Naive thymus-derived CD4-positive, alpha-beta T cell (primary cell): ENCODE data around the gene PCBD2. TPM values are rescaled to one million over a fixed set of nuclear protein-coding genes. Genes with fewer than 3 reads are reported as not detected.
"Not testable (repeated sequence)": the region's sequence is repeated elsewhere in the genome, so short reads cannot be mapped to it uniquely, and the experiment has no call there.

Experiments used
- ATAC-seq: fragments of 150-1000 bp; cut with Tn5 transposase; 2 replicates; pipeline ENCODE4 v1.10.0; 2021; ENCODE audit warnings: mild to moderate bottlenecking, moderate library complexity
- CTCF ChIA-PET: fragments of 350-600 bp; sonication (Branson Sonifier 250); formaldehyde crosslinking; loops from one replicate; lab custom pipeline; 2021; ENCODE audit warnings: antibody characterized with exemption; lab: Charles Lee
- POLR2A ChIA-PET: fragments of 350-600 bp; sonication (Branson Sonifier 250); formaldehyde crosslinking; loops from one replicate; lab custom pipeline; 2021; ENCODE audit warnings: antibody characterized with exemption, inconsistent platforms; lab: Charles Lee
- DNase-seq, 9 donors: peaks; one replicate each; pipeline versions ENCODE4 v3.0.0 to v3.0.0-alpha.2; 2020 to 2022; ENCODE audit warnings: mixed read lengths in 1 of 9
- H3K27ac ChIP-seq: one replicate; pipeline ENCODE4 v1.7.0; 2013; ENCODE audit warnings: mild to moderate bottlenecking, low read depth, low read length, moderate library complexity
- H3K27me3 ChIP-seq, 2 donors: one replicate each; pipeline ENCODE4 v1.7.0; 2013; ENCODE audit warnings: low read length in 2 of 2, mild to moderate bottlenecking in 2 of 2, moderate library complexity in 2 of 2; ENCODE audit not compliant: control insufficient read depth in 2 of 2, insufficient read depth in 2 of 2
- H3K36me3 ChIP-seq, 3 experiments: 1 replicate in 2 of 3; 2 replicates in 1 of 3; pipeline ENCODE4 v1.7.0; 2013; ENCODE audit warnings: low read length in 3 of 3, mild to moderate bottlenecking in 3 of 3, moderate library complexity in 1 of 3; ENCODE audit not compliant: insufficient read depth in 3 of 3, control insufficient read depth in 2 of 3
- H3K4me1 ChIP-seq, 2 donors: one replicate each; pipeline ENCODE4 v1.7.0; 2013; ENCODE audit warnings: low read length in 2 of 2, mild to moderate bottlenecking in 2 of 2, moderate library complexity in 1 of 2; ENCODE audit not compliant: control insufficient read depth in 2 of 2, insufficient read depth in 2 of 2
- H3K4me3 ChIP-seq: 2 replicates; pipeline ENCODE4 v1.7.0; 2013; ENCODE audit warnings: mild to moderate bottlenecking, low read length
- H3K9me3 ChIP-seq, 3 experiments: 1 replicate in 2 of 3; 2 replicates in 1 of 3; pipeline ENCODE4 v1.7.0; 2013; ENCODE audit warnings: low read length in 3 of 3; ENCODE audit not compliant: control insufficient read depth in 2 of 3
- H3K27ac Mint-ChIP-seq, 9 donors: one replicate each; pipeline ENCODE4 v1.8.0; 2020 to 2022; ENCODE audit warnings: mixed read lengths in 9 of 9, mild to moderate bottlenecking in 8 of 9, moderate library complexity in 5 of 9, inconsistent platforms in 2 of 9
- H3K27me3 Mint-ChIP-seq, 5 donors: one replicate each; pipeline ENCODE4 v1.8.0; 2021 to 2022; ENCODE audit warnings: mixed read lengths in 5 of 5, mild to moderate bottlenecking in 1 of 5
- H3K36me3 Mint-ChIP-seq, 5 donors: one replicate each; pipeline ENCODE4 v1.8.0; 2020 to 2022; ENCODE audit warnings: mixed read lengths in 5 of 5, mild to moderate bottlenecking in 3 of 5, inconsistent platforms in 1 of 5
- H3K4me1 Mint-ChIP-seq, 7 donors: one replicate each; pipeline ENCODE4 v1.8.0; 2020 to 2022; ENCODE audit warnings: mixed read lengths in 7 of 7, mild to moderate bottlenecking in 3 of 7, inconsistent platforms in 1 of 7
- H3K4me3 Mint-ChIP-seq, 10 donors: one replicate each; pipeline ENCODE4 v1.8.0; 2020 to 2022; ENCODE audit warnings: mild to moderate bottlenecking in 10 of 10, mixed read lengths in 10 of 10, moderate library complexity in 6 of 10, inconsistent platforms in 2 of 10
- H3K9me3 Mint-ChIP-seq, 11 donors: one replicate each; pipeline ENCODE4 v1.8.0; 2020 to 2022; ENCODE audit warnings: mixed read lengths in 11 of 11, mild to moderate bottlenecking in 4 of 11, inconsistent platforms in 1 of 11, moderate library complexity in 1 of 11
- intact Hi-C, 2 donors: fragments of 100-400 bp; cut with micrococcal nuclease; formaldehyde crosslinking; loops; one replicate each; pipeline ENCODE4 v1.15.1; 2023
- polyA plus RNA-seq, 2 donors: library from polyadenylated mRNA; unstranded; fragments of 300-500 nt; fragmentation: Illumina TruSeq; gene quantifications; one replicate each; pipeline ENCODE4 v1.2.3, GENCODE V29; 2021
- total RNA-seq, 6 experiments: library from RNA in 5 of 6; stranded (reverse) in 5 of 6; gene quantifications; 1 replicate in 5 of 6; 2 replicates in 1 of 6; pipeline ENCODE4 v1.2.3 and lab custom pipeline; 2021 to 2026

Gene PCBD2
- total and polyA plus RNA-seq, 7 experiments from 2014 or later: 10.6 to 15.8 (median 14.3) TPM

- Histone ChIP-seq H3K9me3 (no peaks in the 10 kb centered on the region), H3K4me1 (no peaks in the 10 kb centered on the region), H3K27me3 (no peaks in the 10 kb centered on the region), H3K36me3 (no peaks in the 10 kb centered on the region), H3K27ac (no peak overlapping the region), H3K4me3 (no peak overlapping the region)
- Mint-ChIP-seq H3K27me3 (peaks cover 0 to 30% (median 0%) of the 10 kb centered on the region in 5 donors), H3K27ac (no peak overlapping the region), H3K4me1 (peaks cover 0 to 20% (median 8%) of the 10 kb centered on the region in 7 donors), H3K36me3 (peaks cover 0 to 7% (median 0%) of the 10 kb centered on the region in 5 donors), H3K4me3 (no peak overlapping the region), H3K9me3 (no peaks in the 10 kb centered on the region)
- ATAC-seq (no peak), DNase-seq (peak in 1 of 9 donors; percentile 4)
- intact Hi-C loops: no loop called here
- ChIA-PET CTCF (no interaction called here), POLR2A (no interaction called here)
Measured at GRCh38 chr5:134989266-134989830, 84.4 kb downstream of the PCBD2 start.

- peaks cover 0 to 20% (median 8%) of the 10 kb centered on the region in 7 donors for H3K4me1 Mint-ChIP-seq
- ATAC-seq, CTCF ChIA-PET, H3K9me3 ChIP-seq, H3K27me3 ChIP-seq, H3K36me3 Mint-ChIP-seq, H3K9me3 Mint-ChIP-seq, intact Hi-C loops, POLR2A ChIA-PET, H3K4me3 ChIP-seq, H3K4me1 ChIP-seq, H3K27ac Mint-ChIP-seq, H3K27ac ChIP-seq, DNase-seq, H3K36me3 ChIP-seq, H3K4me3 Mint-ChIP-seq: not testable (repeated sequence)
- H3K27me3 Mint-ChIP-seq: peaks cover 0 to 36% (median 0%) of the 10 kb centered on the region in 5 donors
Measured at GRCh38 chr5:134990183-134990582, 85.3 kb downstream of the PCBD2 start.

GRCh38 chr5:134992148-134992547 lies 87.2 kb downstream of the PCBD2 start:
- ATAC-seq: no peak
- H3K9me3 Mint-ChIP-seq: no peaks in the 10 kb centered on the region
- ChIA-PET POLR2A (no interaction called here), CTCF (no interaction called here)
- H3K27ac Mint-ChIP-seq: no peak overlapping the region
- Histone ChIP-seq H3K36me3 (no peaks in the 10 kb centered on the region), H3K4me1 (no peaks in the 10 kb centered on the region), H3K9me3 (no peaks in the 10 kb centered on the region), H3K27me3 (no peaks in the 10 kb centered on the region), H3K4me3 (no peak overlapping the region), H3K27ac (no peak overlapping the region)
- no peak overlapping the region for H3K4me3 Mint-ChIP-seq
- H3K4me1 Mint-ChIP-seq: peaks cover 0 to 20% (median 8%) of the 10 kb centered on the region in 7 donors
- peaks cover 0 to 5% (median under 1%) of the 10 kb centered on the region in 5 donors for H3K36me3 Mint-ChIP-seq
- intact Hi-C loops: no loop called here
- peaks cover 0 to 31% (median 0%) of the 10 kb centered on the region in 5 donors for H3K27me3 Mint-ChIP-seq
- DNase-seq: no peak

GRCh38 chr5:134993161-134993560 lies 88.2 kb downstream of the PCBD2 start:
- Mint-ChIP-seq H3K4me1 (peaks cover 0 to 19% (median 7%) of the 10 kb centered on the region in 7 donors), H3K4me3 (no peak overlapping the region), H3K27me3 (peaks cover 0 to 28% (median 0%) of the 10 kb centered on the region in 5 donors), H3K36me3 (peaks cover 0 to 10% (median 5%) of the 10 kb centered on the region in 5 donors), H3K9me3 (peaks cover 0 to 2% (median 0%) of the 10 kb centered on the region in 11 donors), H3K27ac (no peak overlapping the region)
- CTCF ChIA-PET: no interaction called here
- H3K27me3 ChIP-seq: no peaks in the 10 kb centered on the region
- no peaks in the 10 kb centered on the region for H3K4me1 ChIP-seq
- DNase-seq (no peak), ATAC-seq (no peak)
- H3K27ac ChIP-seq: no peak overlapping the region
- POLR2A ChIA-PET: no interaction called here
- no peaks in the 10 kb centered on the region for H3K9me3 ChIP-seq
- intact Hi-C loops: no loop called here
- H3K4me3 ChIP-seq: no peak overlapping the region
- H3K36me3 ChIP-seq: no peaks in the 10 kb centered on the region

- peaks cover 0 to 26% (median 0%) of the 10 kb centered on the region in 5 donors for H3K27me3 Mint-ChIP-seq
- H3K36me3 Mint-ChIP-seq: peaks cover 0 to 10% (median 4%) of the 10 kb centered on the region in 5 donors
- Histone ChIP-seq H3K27ac (no peak overlapping the region), H3K4me1 (no peaks in the 10 kb centered on the region), H3K9me3 (no peaks in the 10 kb centered on the region), H3K36me3 (no peaks in the 10 kb centered on the region), H3K4me3 (no peak overlapping the region), H3K27me3 (no peaks in the 10 kb centered on the region)
- ATAC-seq: no peak
- DNase-seq: no peak
- H3K4me3 Mint-ChIP-seq: no peak overlapping the region
- intact Hi-C loops: no loop called here
- ChIA-PET CTCF (no interaction called here), POLR2A (no interaction called here)
- H3K9me3 Mint-ChIP-seq: peaks cover 0 to 5% (median 0%) of the 10 kb centered on the region in 11 donors
- H3K4me1 Mint-ChIP-seq: peaks cover 0 to 4% (median 1%) of the 10 kb centered on the region in 7 donors
- no peak overlapping the region for H3K27ac Mint-ChIP-seq
Measured at GRCh38 chr5:134994560-134995156, 89.7 kb downstream of the PCBD2 start.

- Histone ChIP-seq H3K4me1 (no peaks in the 10 kb centered on the region), H3K36me3 (no peaks in the 10 kb centered on the region), H3K27me3 (no peaks in the 10 kb centered on the region), H3K4me3 (no peak overlapping the region), H3K27ac (no peak overlapping the region), H3K9me3 (no peaks in the 10 kb centered on the region)
- ATAC-seq (no peak), DNase-seq (no peak)
- Mint-ChIP-seq H3K4me3 (no peak overlapping the region), H3K9me3 (peaks cover 0 to 5% (median 0%) of the 10 kb centered on the region in 11 donors), H3K36me3 (peaks cover 0 to 20% (median 4%) of the 10 kb centered on the region in 5 donors), H3K27me3 (peaks cover 0 to 23% (median 0%) of the 10 kb centered on the region in 5 donors), H3K27ac (no peak overlapping the region), H3K4me1 (peaks cover 0 to 3% (median 0%) of the 10 kb centered on the region in 7 donors)
- POLR2A ChIA-PET: no interaction called here
- intact Hi-C loops: no loop called here
- CTCF ChIA-PET: no interaction called here
Measured at GRCh38 chr5:134995850-134996402, 91.0 kb downstream of the PCBD2 start.
